Globus pallidus (tissue), 1 donor: Measurements from ENCODE around the gene ACSM5.

Experiments used
- DNase-seq: peaks from one replicate; pipeline ENCODE4 v3.0.0-alpha.2; 2015; ENCODE audit warnings: low spot score

Gene ACSM5

DNA sequence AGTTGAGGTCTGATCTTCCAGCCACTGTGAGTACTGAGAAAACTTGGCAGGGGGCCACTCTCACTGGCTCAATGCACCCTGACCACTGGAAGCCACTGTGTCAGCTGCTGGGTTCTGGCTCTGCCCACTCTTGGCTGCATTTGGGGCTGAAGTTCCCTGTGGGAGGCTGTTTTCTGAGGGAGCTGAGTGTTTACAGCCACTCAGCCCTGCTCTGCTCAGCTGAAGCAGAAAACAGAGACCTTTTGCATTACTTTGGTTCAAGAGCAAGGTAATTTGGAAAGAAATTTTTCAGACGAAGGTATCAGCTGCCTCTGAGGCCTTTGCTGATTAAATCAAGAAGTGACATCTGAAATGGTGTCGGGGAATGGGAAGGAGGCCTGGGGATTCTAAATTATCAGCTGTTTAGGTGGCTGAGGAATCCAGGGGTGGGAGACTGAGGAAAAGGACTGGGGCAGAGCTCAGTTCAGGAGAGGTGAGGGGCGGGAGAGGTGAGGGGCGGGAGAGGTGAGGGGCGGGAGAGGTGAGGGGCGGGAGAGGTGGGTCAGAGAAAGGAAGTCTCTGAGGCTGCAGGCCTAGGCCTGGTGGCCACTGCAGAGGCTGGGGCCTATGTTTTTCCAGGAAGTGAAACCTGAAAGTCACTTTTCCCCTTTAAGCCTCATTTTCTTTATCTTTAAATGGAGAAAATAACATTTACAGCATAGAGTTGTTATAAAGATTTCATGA, at the start of gene ACSM5:
TSS of gene ACSM5 (plus strand) at position 137 of the 723 bp plus-strand sequence. CDS start 1,951 bp downstream, outside the sequence.
- peak; percentile 70 for DNase-seq

GRCh38 chr16:20359997-20360396, 49.3 kb upstream of the ACSM5 start:
- DNase-seq: no peak

- no peak for DNase-seq
Measured at GRCh38 chr16:20363191-20363590, 46.1 kb upstream of the ACSM5 start.

- DNase-seq: no peak
Measured at GRCh38 chr16:20364051-20364450, 45.3 kb upstream of the ACSM5 start.

DNA sequence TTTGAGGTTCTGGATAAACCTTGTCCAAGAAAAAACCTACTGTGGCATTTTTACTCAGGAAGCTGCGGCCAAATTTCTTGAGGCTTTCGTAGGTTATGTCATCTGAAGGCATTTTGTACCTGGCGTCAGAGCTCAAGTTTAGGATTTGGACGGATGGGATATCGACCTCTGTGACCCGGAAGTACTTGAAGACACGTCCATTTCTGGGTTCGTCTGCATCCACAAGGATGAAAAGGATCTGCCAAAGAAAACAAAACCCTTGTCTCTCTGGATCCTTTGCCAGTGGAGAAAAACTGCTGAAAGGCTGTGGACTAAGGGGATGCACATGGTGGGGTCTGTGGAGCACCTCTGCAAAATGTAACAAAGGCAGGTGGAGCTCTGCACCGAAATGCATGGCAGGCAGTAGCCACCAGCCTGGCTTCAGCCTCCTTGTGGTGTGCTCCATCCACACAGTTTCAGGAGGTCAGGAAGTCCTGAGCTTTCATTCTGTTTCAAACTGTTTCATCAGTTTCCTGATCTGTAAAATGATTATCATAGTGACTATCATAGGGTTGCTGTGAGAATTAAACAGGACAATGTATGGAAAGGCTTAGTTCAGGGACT, 39.8 kb upstream of the ACSM5 start:
- no peak for DNase-seq

- DNase-seq: no peak
Measured at GRCh38 chr16:20372701-20373100, 36.6 kb upstream of the ACSM5 start.

GRCh38 chr16:20377181-20377580, 32.2 kb upstream of the ACSM5 start:
- no peak for DNase-seq

DNA sequence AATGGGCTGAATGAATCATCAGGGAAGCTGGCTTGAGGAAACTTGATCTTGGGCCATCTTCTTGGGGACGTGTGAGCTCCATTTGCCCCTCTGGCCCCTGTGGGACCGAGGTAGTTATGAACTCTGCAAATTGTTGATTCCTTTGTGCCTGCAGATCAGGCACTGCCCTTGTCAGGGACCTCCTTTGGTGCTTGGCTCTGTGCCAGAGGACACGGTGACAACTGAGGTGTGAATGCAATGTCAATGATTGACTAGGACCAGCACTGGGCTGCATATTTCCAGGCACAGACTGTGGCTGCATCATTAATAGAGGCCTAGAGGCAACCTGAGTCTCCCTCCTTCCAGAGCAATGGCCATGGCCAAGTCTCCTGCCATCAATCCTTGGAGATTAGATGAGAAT, 28.6 kb upstream of the ACSM5 start:
- no peak for DNase-seq

- no peak for DNase-seq
Measured at GRCh38 chr16:20382202-20382948, 27.0 kb upstream of the ACSM5 start.

DNA sequence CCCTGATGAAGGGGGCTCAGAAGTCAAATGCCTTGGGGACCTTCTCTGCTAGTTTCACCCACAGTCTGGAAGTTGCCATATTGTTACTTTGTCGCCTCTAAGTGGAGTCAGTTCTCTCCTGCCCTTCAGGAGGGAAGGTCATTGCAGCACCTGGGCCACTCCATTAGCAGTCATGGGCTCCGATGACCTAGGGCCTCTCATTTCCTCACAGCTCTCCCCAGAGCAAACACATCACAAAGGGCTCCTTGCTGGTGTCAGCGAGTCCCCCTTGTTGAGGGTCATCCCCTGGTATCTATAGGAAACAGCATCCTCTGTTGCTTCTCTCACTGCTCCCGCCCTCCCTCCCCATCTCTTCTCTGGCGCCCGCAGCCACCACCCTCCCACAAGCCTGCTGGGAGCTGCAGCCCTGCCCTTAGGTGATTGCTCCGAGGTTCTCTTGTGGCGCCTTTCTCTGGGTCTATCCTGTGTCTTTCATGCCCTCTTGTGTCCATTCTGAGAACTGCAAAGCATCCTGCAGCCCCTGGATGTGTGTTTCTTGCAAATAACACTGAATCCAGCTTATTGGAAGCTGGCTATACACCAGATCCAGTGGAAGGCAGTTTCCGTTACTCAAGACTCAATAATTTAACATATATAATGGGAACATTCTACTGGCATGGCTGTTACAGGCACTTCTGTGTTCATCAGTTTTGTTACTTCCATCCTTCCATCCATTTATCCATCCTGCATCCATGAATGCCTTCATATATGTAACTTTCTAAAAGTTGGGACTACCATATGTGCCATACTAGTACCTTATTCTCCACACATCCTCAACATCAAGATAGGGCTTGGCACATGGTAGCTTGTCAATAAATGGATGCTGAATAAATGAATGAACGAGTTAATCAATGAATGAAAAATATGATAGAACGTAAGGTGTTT, 26.0 kb upstream of the ACSM5 start:
- DNase-seq: peak; percentile 52

- peak; percentile 64 for DNase-seq
Measured at GRCh38 chr16:20385844-20386832, 23.2 kb upstream of the ACSM5 start.

DNA sequence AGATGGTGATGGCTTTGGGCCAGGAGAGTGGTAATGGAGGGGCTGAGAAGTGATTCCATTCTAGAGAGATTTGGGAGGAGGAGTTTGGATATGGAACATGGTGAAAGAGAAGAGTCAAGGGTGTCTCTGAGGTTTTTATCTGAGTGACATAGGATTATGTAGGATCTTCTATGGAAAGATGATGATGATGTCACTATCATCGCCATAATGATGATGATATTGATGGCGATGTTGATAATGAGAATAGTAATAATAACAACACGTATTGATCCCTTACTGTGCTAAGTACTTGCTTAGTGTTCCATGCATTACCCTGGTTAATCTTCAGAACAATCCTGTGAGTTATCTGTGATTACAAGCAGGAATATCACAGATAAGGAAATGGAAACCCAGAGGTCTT, 21.4 kb upstream of the ACSM5 start:
- no peak for DNase-seq

- DNase-seq: no peak
Measured at GRCh38 chr16:20388854-20389253, 20.5 kb upstream of the ACSM5 start.

DNA sequence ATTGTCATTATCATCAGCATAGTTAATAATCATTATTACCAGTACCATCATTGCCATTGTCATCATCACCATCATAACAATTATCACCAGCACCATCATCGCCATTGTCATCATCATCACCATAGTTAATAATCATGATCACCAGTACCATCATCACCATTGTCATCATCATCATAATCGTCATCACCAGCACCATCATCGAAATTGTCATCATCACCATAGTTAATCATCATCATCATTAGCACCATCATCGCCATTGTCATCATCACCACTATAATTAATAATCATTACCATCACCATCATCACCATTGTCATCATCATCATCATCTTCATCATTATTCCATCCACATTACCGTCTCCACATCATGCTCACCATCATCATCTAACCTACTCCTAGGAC, 18.3 kb upstream of the ACSM5 start:
- DNase-seq: no peak

DNA sequence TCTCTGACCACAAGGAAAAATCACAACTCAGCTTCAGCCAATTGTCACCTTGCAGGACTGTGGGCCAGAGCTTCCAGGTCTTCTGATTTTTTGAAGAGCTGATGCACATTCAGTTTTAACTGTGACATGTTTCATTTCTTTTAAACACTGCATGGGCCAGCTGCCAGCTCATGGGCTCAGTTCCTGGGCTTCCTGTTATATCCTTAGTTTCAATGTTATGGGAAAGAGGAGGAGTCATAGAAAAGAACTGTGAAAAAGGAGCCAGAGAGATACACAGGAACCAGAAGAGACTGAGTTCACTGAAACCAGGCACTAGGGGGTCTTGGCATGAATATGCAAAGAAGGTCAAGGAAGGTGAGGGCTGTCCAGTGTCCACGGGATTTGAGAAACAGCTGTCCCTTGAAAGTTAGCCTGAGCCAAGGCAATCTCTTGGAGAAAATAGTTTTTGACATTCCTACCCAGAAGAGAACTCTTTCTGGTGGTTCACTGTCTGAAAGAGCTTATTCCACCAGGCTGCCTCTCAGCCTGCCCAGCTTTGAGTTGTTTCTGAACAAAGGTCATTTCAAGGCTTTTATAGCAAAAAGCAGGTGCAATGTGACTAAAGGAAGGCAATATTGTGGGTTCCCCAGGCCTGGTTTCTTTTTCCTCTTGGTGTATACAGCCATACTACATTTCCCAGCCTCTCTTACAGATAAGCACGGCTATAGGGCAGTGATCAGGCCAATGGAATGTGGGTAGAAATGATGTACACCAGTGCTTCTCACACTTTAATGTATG, 15.3 kb upstream of the ACSM5 start:
- DNase-seq: no peak

- no peak for DNase-seq
Measured at GRCh38 chr16:20395946-20396345, 13.4 kb upstream of the ACSM5 start.

GRCh38 chr16:20396846-20397467, 12.4 kb upstream of the ACSM5 start:
- DNase-seq: no peak

DNA sequence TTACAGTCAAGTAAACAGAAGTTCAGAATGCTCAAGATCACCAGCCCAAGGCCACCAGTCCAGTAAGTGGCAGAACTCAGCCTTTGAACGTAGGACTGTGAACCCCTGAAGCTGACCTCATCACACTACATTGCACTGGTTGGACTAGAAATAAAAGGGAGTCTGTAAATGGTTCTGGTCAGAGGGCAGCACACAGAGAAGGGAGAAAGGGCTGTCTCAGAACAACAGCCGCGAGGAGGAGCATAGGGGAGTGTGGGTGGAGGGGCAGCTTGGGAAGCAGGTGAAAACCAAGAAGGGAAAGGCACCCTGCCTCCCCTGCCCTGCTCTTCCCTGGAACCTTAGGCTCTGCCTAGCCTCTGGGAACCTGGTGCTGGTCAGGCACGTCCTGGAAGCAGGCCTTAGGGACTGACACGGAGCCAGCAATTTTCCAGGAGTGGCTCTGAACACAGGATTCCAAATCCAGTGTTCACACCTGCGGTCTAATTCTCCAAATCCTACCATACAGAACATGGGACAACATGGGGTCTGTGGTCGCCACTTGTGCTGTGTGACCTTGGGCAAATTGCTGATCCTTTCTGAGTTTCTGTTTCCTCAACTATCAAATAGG, 11.8 kb upstream of the ACSM5 start:
- DNase-seq: no peak

GRCh38 chr16:20398603-20399002, 10.7 kb upstream of the ACSM5 start:
- DNase-seq: no peak
